Gastroesophageal sphincter (tissue), 4 donors: ENCODE results near the gene NLGN1. TPM values are rescaled to one million over a fixed set of nuclear protein-coding genes. Genes with fewer than 3 reads are reported as not detected.

Experiments
- ATAC-seq: fragments of 150-250 bp; one replicate; pipeline ENCODE4 v1.9.1; 2016; ENCODE audit warnings: mild to moderate bottlenecking, moderate library complexity
- H3K27ac ChIP-seq, 4 donors: fragments of 200-600 bp; sonication (generic) in 3 of 4; 1 replicate in 3 of 4; 2 replicates in 1 of 4; pipeline ENCODE4 v1.5.1; 2016 to 2019
- H3K27me3 ChIP-seq: fragments of 200-600 bp; sonication (generic); one replicate; pipeline ENCODE4 v1.5.1; 2019
- H3K36me3 ChIP-seq, 2 donors: fragments of 200-600 bp; sonication (generic); one replicate each; pipeline ENCODE4 v1.5.1; 2019; ENCODE audit warnings: control low read depth in 1 of 2
- H3K4me1 ChIP-seq, 3 donors: fragments of 200-600 bp; sonication (generic); 1 replicate in 2 of 3; 2 replicates in 1 of 3; pipeline ENCODE4 v1.5.1; 2016 to 2019; ENCODE audit warnings: control low read depth in 2 of 3
- H3K4me3 ChIP-seq, 2 donors: fragments of 200-600 bp; sonication (generic); one replicate each; pipeline ENCODE4 v1.5.1; 2019; ENCODE audit warnings: mild to moderate bottlenecking in 1 of 2, moderate library complexity in 1 of 2
- H3K9me3 ChIP-seq, 3 donors: fragments of 200-600 bp; sonication (generic); one replicate each; pipeline ENCODE4 v1.5.1; 2017 to 2019; ENCODE audit warnings: control low read depth in 2 of 3
- CTCF ChIP-seq, 4 experiments: fragments of 200-600 bp in 2 of 4; fragments of 450-650 bp in 2 of 4; sonication (generic) in 1 of 4; IDR thresholded peaks; one replicate each; pipeline ENCODE4 v1.5.1; 2017 to 2019; ENCODE audit warnings: antibody characterized with exemption in 4 of 4, mild to moderate bottlenecking in 2 of 4, moderate library complexity in 2 of 4
- EP300 ChIP-seq: sonication (generic); formaldehyde crosslinking; IDR thresholded peaks from one replicate; pipeline ENCODE4 v1.6.1; 2017; ENCODE audit warnings: antibody characterized with exemption, mild to moderate bottlenecking
- POLR2A ChIP-seq, 2 donors: fragments of 450-650 bp; IDR thresholded peaks; one replicate each; pipeline ENCODE4 v1.6.1; 2017; ENCODE audit warnings: antibody characterized with exemption in 2 of 2, mild to moderate bottlenecking in 2 of 2, moderate library complexity in 1 of 2
- POLR2AphosphoS5 ChIP-seq: sonication (generic); formaldehyde crosslinking; IDR thresholded peaks from one replicate; pipeline ENCODE4 v1.6.1; 2017; ENCODE audit warnings: antibody characterized with exemption
- WGBS, 2 donors: methylation state at CpG; one replicate each; pipeline ENCODE4 v1.1.5; 2018; ENCODE audit warnings: low coverage in 1 of 2; 5-methylcytosine and 5-hydroxymethylcytosine counted together
- total RNA-seq, 4 donors: library from RNA; depleted of rRNA; stranded (reverse); fragments of >200 nt; gene quantifications; one replicate each; pipeline ENCODE4 v1.1.0, GENCODE V29; 2016

Gene NLGN1
- total RNA-seq, 4 donors from 2014 or later, result 13.4 to 26.4 (median 24.0) TPM

GRCh38 chr3:174216946-174217718 lies 819.6 kb downstream of the NLGN1 start:
- no peaks in the 10 kb centered on the region for H3K9me3 ChIP-seq
- H3K36me3 ChIP-seq, result no peaks in the 10 kb centered on the region
- H3K4me1 ChIP-seq, result no peaks in the 10 kb centered on the region
- H3K4me3 ChIP-seq, result no peak overlapping the region
- no peak for TF ChIP-seq CTCF (IDR thresholded peaks at IDR 0.05)
- TF ChIP-seq POLR2AphosphoS5, result no peak
- no peak for TF ChIP-seq EP300
- no peak for TF ChIP-seq POLR2A (IDR thresholded peaks at IDR 0.05)
- ATAC-seq, result no peak
- 73 to 90% methylated on average over 2 to 3 of the region's 3 CpGs for whole genome bisulfite sequencing, 2 donors
- no peak overlapping the region for H3K27ac ChIP-seq
- no peaks in the 10 kb centered on the region for H3K27me3 ChIP-seq

- no peak for TF ChIP-seq CTCF (IDR thresholded peaks at IDR 0.05)
- TF ChIP-seq POLR2A (IDR thresholded peaks at IDR 0.05), result no peak
- TF ChIP-seq EP300, result no peak
- TF ChIP-seq POLR2AphosphoS5, result no peak
- Histone ChIP-seq H3K4me1 (peaks cover 2 to 5% (median 2%) of the 10 kb centered on the region in 3 donors), H3K9me3 (no peaks in the 10 kb centered on the region), H3K4me3 (no peak overlapping the region), H3K36me3 (no peaks in the 10 kb centered on the region), H3K27me3 (no peaks in the 10 kb centered on the region), H3K27ac (no peak overlapping the region)
- 92 to 100% methylated on average over 1 of the region's 1 CpG for WGBS, 2 donors
- ATAC-seq, result no peak
Observed at GRCh38 chr3:174218016-174218415, 820.5 kb downstream of the NLGN1 start.

GRCh38 chr3:174219738-174220137 lies 822.2 kb downstream of the NLGN1 start:
- TF ChIP-seq EP300 (no peak), CTCF (IDR thresholded peaks at IDR 0.05) (no peak), POLR2AphosphoS5 (no peak), POLR2A (IDR thresholded peaks at IDR 0.05) (no peak)
- H3K36me3 ChIP-seq, result no peaks in the 10 kb centered on the region
- WGBS, 2 donors, result 71 to 83% methylated on average over 3 of the region's 3 CpGs
- no peak overlapping the region for H3K4me3 ChIP-seq
- H3K9me3 ChIP-seq, result no peaks in the 10 kb centered on the region
- no peak for ATAC-seq
- H3K4me1 ChIP-seq, result peaks cover 2 to 15% (median 8%) of the 10 kb centered on the region in 3 donors
- H3K27me3 ChIP-seq, result no peaks in the 10 kb centered on the region
- no peak overlapping the region for H3K27ac ChIP-seq

- peaks cover 2 to 15% (median 8%) of the 10 kb centered on the region in 3 donors for H3K4me1 ChIP-seq
- H3K4me3 ChIP-seq, result no peak overlapping the region
- H3K27me3 ChIP-seq, result no peaks in the 10 kb centered on the region
- no peaks in the 10 kb centered on the region for H3K9me3 ChIP-seq
- TF ChIP-seq POLR2A (IDR thresholded peaks at IDR 0.05) (no peak), CTCF (IDR thresholded peaks at IDR 0.05) (no peak), EP300 (no peak), POLR2AphosphoS5 (no peak)
- H3K27ac ChIP-seq, result no peak overlapping the region
- H3K36me3 ChIP-seq, result no peaks in the 10 kb centered on the region
- 61 to 82% methylated on average over 4 of the region's 4 CpGs for WGBS, 2 donors
- ATAC-seq, result no peak
Observed at GRCh38 chr3:174220775-174221554, 823.4 kb downstream of the NLGN1 start.
